ENCODE measurements around the gene OLFML3.

The OLFML3 gene

GRCh38 chr1:113993766-113994165 is 14.5 kb downstream of the OLFML3 start:
- Histone ChIP-seq H3K9me3 (ENCODE audit: severe bottlenecking) (peaks cover 11% of the 10 kb centered on the region), H3K4me3 (ENCODE audit: low read depth, low read length) (no peak overlapping the region), H3K36me3 (no peaks in the 10 kb centered on the region), H3K27me3 (ENCODE audit: insufficient read depth, low read depth, severe bottlenecking) (no peaks in the 10 kb centered on the region), H3K27ac (no peak overlapping the region)
- TF ChIP-seq CTCF (IDR thresholded peaks at IDR 0.05; ENCODE audit: low read depth, low read length), result no peak
- no peak for DNase-seq

GRCh38 chr1:113995382-113995781 is 16.1 kb downstream of the OLFML3 start:
- Histone ChIP-seq H3K27me3 (ENCODE audit: insufficient read depth, low read depth, severe bottlenecking) (no peaks in the 10 kb centered on the region), H3K4me3 (ENCODE audit: low read depth, low read length) (no peak overlapping the region), H3K27ac (no peak overlapping the region), H3K36me3 (no peaks in the 10 kb centered on the region), H3K9me3 (ENCODE audit: severe bottlenecking) (peaks cover 11% of the 10 kb centered on the region)
- no peak for TF ChIP-seq CTCF (IDR thresholded peaks at IDR 0.05; ENCODE audit: low read depth, low read length)
- DNase-seq, result no peak

GRCh38 chr1:113998361-113998760 is 19.1 kb downstream of the OLFML3 start:
- Histone ChIP-seq H3K4me3 (ENCODE audit: low read depth, low read length) (no peak overlapping the region), H3K27me3 (ENCODE audit: insufficient read depth, low read depth, severe bottlenecking) (no peaks in the 10 kb centered on the region), H3K9me3 (ENCODE audit: severe bottlenecking) (peaks cover 11% of the 10 kb centered on the region), H3K27ac (no peak overlapping the region), H3K36me3 (no peaks in the 10 kb centered on the region)
- no peak for DNase-seq
- no peak for TF ChIP-seq CTCF (IDR thresholded peaks at IDR 0.05; ENCODE audit: low read depth, low read length)

GRCh38 chr1:113999233-113999632 is 20.0 kb downstream of the OLFML3 start:
- H3K4me3 ChIP-seq (ENCODE audit: low read depth, low read length), result no peak overlapping the region
- peaks cover 11% of the 10 kb centered on the region for H3K9me3 ChIP-seq (ENCODE audit: severe bottlenecking)
- no peaks in the 10 kb centered on the region for H3K36me3 ChIP-seq
- no peak for TF ChIP-seq CTCF (IDR thresholded peaks at IDR 0.05; ENCODE audit: low read depth, low read length)
- no peak overlapping the region for H3K27ac ChIP-seq
- H3K27me3 ChIP-seq (ENCODE audit: insufficient read depth, low read depth, severe bottlenecking), result no peaks in the 10 kb centered on the region
- DNase-seq, result no peak

- Histone ChIP-seq H3K27ac (no peak overlapping the region), H3K36me3 (no peaks in the 10 kb centered on the region), H3K27me3 (ENCODE audit: insufficient read depth, low read depth, severe bottlenecking) (no peaks in the 10 kb centered on the region), H3K4me3 (ENCODE audit: low read depth, low read length) (no peak overlapping the region), H3K9me3 (ENCODE audit: severe bottlenecking) (peaks cover 12% of the 10 kb centered on the region)
- DNase-seq, result no peak
- TF ChIP-seq CTCF (IDR thresholded peaks at IDR 0.05; ENCODE audit: low read depth, low read length), result no peak
Measured at GRCh38 chr1:113999799-114000198, 20.5 kb downstream of the OLFML3 start.

GRCh38 chr1:114000406-114000805 is 21.1 kb downstream of the OLFML3 start:
- H3K27ac ChIP-seq, result no peak overlapping the region
- no peak for DNase-seq
- peaks cover 9% of the 10 kb centered on the region for H3K9me3 ChIP-seq (ENCODE audit: severe bottlenecking)

More at GRCh38 chr1:114000406-114000805, 21.1 kb downstream of the OLFML3 start:
- H3K36me3 ChIP-seq, result no peaks in the 10 kb centered on the region
- TF ChIP-seq CTCF (IDR thresholded peaks at IDR 0.05; ENCODE audit: low read depth, low read length), result no peak
- no peaks in the 10 kb centered on the region for H3K27me3 ChIP-seq (ENCODE audit: insufficient read depth, low read depth, severe bottlenecking)
- H3K4me3 ChIP-seq (ENCODE audit: low read depth, low read length), result no peak overlapping the region

Data from WERI-Rb-1 (cell line).